Measurements from ENCODE around the gene VPS72.
"Not testable (repeated sequence)": the region's sequence is repeated elsewhere in the genome, so short reads cannot be mapped to it uniquely, and the experiment has no call there.

Gene VPS72

GRCh38 chr1:151199873-151200581 lies 10.0 kb upstream of the VPS72 start:
- Histone ChIP-seq H3K4me1 (ENCODE audit: control insufficient read depth, insufficient read depth, low read length) (peaks cover 32% of the 10 kb centered on the region), H3K9me3 (ENCODE audit: control insufficient read depth, low read length) (no peaks in the 10 kb centered on the region), H3K36me3 (ENCODE audit: control insufficient read depth, insufficient read depth, low read length, severe bottlenecking) (peaks cover 17% of the 10 kb centered on the region), H3K27me3 (replicated peaks; ENCODE audit: control insufficient read depth, insufficient read depth, low read length) (no peaks in the 10 kb centered on the region), H3K9ac (ENCODE audit: low read length) (peak overlapping the region; percentile 97), H3K4me3 (ENCODE audit: low read length) (peak overlapping the region; percentile 99)
- peak; percentile 88 for DNase-seq (ENCODE audit: low read depth)

DNA sequence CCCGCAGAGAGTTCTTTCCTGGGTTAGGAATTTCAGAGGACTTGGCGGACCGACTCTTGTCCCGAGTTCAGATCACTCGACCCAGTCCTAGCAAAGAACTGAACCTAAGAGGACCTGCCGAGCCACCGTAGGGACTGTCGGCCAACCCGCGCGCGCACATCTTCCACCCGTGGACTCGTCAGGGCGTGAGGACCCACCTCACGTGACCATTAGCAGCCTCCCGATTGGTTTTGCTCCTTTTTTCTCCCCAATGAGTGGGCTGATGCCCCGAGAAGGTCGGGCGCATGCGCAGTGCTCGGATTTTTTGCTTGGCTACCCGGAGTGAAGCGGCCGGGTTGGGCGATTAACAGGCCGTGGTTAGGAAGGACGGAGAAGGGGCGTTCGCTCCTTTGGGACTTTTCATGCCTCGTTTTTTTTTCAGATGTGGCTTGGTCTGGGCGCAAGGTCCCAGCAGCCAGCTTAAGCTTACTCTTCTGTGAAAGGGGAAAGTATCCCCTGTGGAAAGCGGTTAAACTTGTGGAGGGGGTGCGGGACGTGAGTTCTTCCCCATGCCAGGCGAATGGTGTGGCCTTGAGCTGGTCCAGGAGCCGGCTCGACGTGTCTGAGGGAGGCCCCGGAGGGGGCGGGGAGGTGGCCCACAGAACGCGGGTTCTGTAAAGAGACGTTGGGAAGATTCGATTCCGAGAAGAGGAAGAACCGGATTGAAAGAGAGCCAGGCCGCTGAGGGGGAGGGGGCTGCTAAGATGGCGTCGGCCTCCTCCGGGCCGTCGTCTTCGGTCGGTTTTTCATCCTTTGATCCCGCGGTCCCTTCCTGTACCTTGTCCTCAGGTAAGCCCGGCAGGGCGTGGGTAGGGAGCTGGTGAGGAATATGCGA lies 8.5 kb upstream of the VPS72 start, which contains the start of gene PIP5K1A:
Gene PIP5K1A, plus strand, starts transcription at position 299 of the 874 bp plus-strand sequence. Its CDS starts 445 bp downstream, at position 744.
- H3K9ac ChIP-seq (ENCODE audit: low read length): peak within 1 kb of the TSS; percentile 97
- peak within 1 kb of the TSS; percentile 99 for H3K4me3 ChIP-seq (ENCODE audit: low read length)
- DNase-seq (ENCODE audit: low read depth): peak; percentile 100
- peaks cover 37% of the 10 kb centered on the region for H3K4me1 ChIP-seq (ENCODE audit: control insufficient read depth, insufficient read depth, low read length)
- no peaks in the 10 kb centered on the region for H3K27me3 ChIP-seq (replicated peaks; ENCODE audit: control insufficient read depth, insufficient read depth, low read length)
- H3K36me3 ChIP-seq (ENCODE audit: control insufficient read depth, insufficient read depth, low read length, severe bottlenecking): peaks cover 12% of the 10 kb centered on the region
- no peaks in the 10 kb centered on the region for H3K9me3 ChIP-seq (ENCODE audit: control insufficient read depth, low read length)

GRCh38 chr1:151197863-151198253 lies 7.9 kb upstream of the VPS72 start:
- Histone ChIP-seq H3K27me3 (replicated peaks; ENCODE audit: control insufficient read depth, insufficient read depth, low read length) (no peaks in the 10 kb centered on the region), H3K4me3 (ENCODE audit: low read length) (peak overlapping the region; percentile 99), H3K9ac (ENCODE audit: low read length) (peak overlapping the region; percentile 97), H3K4me1 (ENCODE audit: control insufficient read depth, insufficient read depth, low read length) (peaks cover 37% of the 10 kb centered on the region), H3K9me3 (ENCODE audit: control insufficient read depth, low read length) (no peaks in the 10 kb centered on the region), H3K36me3 (ENCODE audit: control insufficient read depth, insufficient read depth, low read length, severe bottlenecking) (peaks cover 6% of the 10 kb centered on the region)
- no peak for DNase-seq (ENCODE audit: low read depth)

GRCh38 chr1:151196292-151196800 lies 6.3 kb upstream of the VPS72 start:
- peaks cover 25% of the 10 kb centered on the region for H3K4me1 ChIP-seq (ENCODE audit: control insufficient read depth, insufficient read depth, low read length)
- peak overlapping the region; percentile 81 for H3K9ac ChIP-seq (ENCODE audit: low read length)
- H3K4me3 ChIP-seq (ENCODE audit: low read length): peak overlapping the region; percentile 74
- DNase-seq (ENCODE audit: low read depth): peak; percentile 92
- no peaks in the 10 kb centered on the region for H3K27me3 ChIP-seq (replicated peaks; ENCODE audit: control insufficient read depth, insufficient read depth, low read length)
- H3K9me3 ChIP-seq (ENCODE audit: control insufficient read depth, low read length): no peaks in the 10 kb centered on the region
- no peaks in the 10 kb centered on the region for H3K36me3 ChIP-seq (ENCODE audit: control insufficient read depth, insufficient read depth, low read length, severe bottlenecking)

DNA sequence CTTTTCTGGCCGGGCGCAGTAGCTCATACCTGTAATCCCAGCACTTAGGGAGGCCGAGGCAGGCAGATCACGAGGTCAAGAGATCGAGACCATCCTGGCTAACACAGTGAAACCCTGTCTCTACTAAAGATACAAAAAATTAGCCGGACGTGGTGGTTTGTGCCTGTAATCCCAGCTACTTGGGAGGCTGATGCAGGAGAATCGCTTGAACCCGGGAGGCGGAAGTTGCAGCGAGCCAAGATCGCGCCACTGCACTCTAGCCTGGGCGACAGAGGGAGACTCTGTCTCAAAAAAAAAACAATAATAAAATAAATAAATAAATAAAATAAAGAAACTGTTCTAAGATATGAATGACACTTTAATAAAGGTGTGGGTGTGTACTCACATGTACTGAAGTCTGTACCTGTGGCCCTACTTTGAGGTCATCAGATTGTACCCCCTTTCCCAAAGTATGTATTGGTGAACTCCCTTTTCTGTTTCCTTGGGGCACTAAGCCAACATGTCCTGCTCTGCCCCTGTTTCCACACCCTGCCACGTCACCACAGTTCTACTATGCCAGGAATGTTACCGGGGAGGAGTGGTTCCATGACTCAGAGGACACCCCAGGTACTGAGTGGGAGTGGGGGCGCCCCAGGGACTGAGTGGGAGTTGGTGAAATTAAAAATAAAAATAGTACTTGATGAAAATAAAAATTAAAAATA lies 5.0 kb upstream of the VPS72 start:
- not testable (repeated sequence) for H3K36me3 ChIP-seq (ENCODE audit: control insufficient read depth, insufficient read depth, low read length, severe bottlenecking); H3K9me3 ChIP-seq (ENCODE audit: control insufficient read depth, low read length); H3K27me3 ChIP-seq (replicated peaks; ENCODE audit: control insufficient read depth, insufficient read depth, low read length)
- H3K4me3 ChIP-seq (ENCODE audit: low read length): peak overlapping the region; percentile 74
- peak; percentile 75 for DNase-seq (ENCODE audit: low read depth)
- peaks cover 19% of the 10 kb centered on the region for H3K4me1 ChIP-seq (ENCODE audit: control insufficient read depth, insufficient read depth, low read length)
- peak overlapping the region; percentile 81 for H3K9ac ChIP-seq (ENCODE audit: low read length)

- DNase-seq (ENCODE audit: low read depth): no peak
- H3K9ac ChIP-seq (ENCODE audit: low read length): no peak overlapping the region
These were observed 3.9 kb upstream of the VPS72 start for GRCh38 chr1:151193856-151194255.

GRCh38 chr1:151193304-151193703 lies 3.3 kb upstream of the VPS72 start:
- no peak overlapping the region for H3K4me3 ChIP-seq (ENCODE audit: low read length)

More at GRCh38 chr1:151193856-151194255, 3.9 kb upstream of the VPS72 start:
- Histone ChIP-seq H3K36me3 (ENCODE audit: control insufficient read depth, insufficient read depth, low read length, severe bottlenecking) (no peaks in the 10 kb centered on the region), H3K9me3 (ENCODE audit: control insufficient read depth, low read length) (no peaks in the 10 kb centered on the region), H3K27me3 (replicated peaks; ENCODE audit: control insufficient read depth, insufficient read depth, low read length) (no peaks in the 10 kb centered on the region), H3K4me3 (ENCODE audit: low read length) (no peak overlapping the region), H3K4me1 (ENCODE audit: control insufficient read depth, insufficient read depth, low read length) (peaks cover 17% of the 10 kb centered on the region)

DNA sequence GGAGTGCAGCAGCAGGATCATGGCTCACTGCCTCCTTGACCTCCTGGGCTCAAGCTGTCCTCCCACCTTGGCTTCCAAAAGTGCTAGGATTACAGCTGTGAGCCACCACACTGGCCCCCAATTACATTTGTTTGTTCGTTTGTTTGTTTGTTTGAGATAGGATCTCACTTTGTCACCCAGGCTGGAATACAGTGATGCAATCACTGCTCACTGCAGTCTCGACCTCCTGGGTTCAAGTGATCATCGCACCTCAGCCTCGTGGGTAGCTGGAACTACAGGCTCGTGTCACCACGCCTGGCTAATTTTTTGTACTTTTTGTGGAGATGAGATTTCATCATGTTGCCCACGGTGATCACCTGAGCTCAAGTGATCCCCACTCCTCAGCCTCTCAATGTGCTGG lies 2.0 kb upstream of the VPS72 start:
- Histone ChIP-seq H3K36me3 (ENCODE audit: control insufficient read depth, insufficient read depth, low read length, severe bottlenecking) (no peaks in the 10 kb centered on the region), H3K27me3 (replicated peaks; ENCODE audit: control insufficient read depth, insufficient read depth, low read length) (no peaks in the 10 kb centered on the region), H3K9me3 (ENCODE audit: control insufficient read depth, low read length) (no peaks in the 10 kb centered on the region), H3K9ac (ENCODE audit: low read length) (no peak overlapping the region), H3K4me3 (ENCODE audit: low read length) (no peak overlapping the region), H3K4me1 (ENCODE audit: control insufficient read depth, insufficient read depth, low read length) (peaks cover 27% of the 10 kb centered on the region)
- no peak for DNase-seq (ENCODE audit: low read depth)

More at GRCh38 chr1:151193304-151193703, 3.3 kb upstream of the VPS72 start:
- Histone ChIP-seq H3K4me1 (ENCODE audit: control insufficient read depth, insufficient read depth, low read length) (peaks cover 22% of the 10 kb centered on the region), H3K9me3 (ENCODE audit: control insufficient read depth, low read length) (no peaks in the 10 kb centered on the region), H3K36me3 (ENCODE audit: control insufficient read depth, insufficient read depth, low read length, severe bottlenecking) (no peaks in the 10 kb centered on the region), H3K27me3 (replicated peaks; ENCODE audit: control insufficient read depth, insufficient read depth, low read length) (no peaks in the 10 kb centered on the region), H3K9ac (ENCODE audit: low read length) (no peak overlapping the region)
- no peak for DNase-seq (ENCODE audit: low read depth)

GRCh38 chr1:151188667-151189066 lies 1.3 kb downstream of the VPS72 start:
- not testable (repeated sequence) for H3K27me3 ChIP-seq (replicated peaks; ENCODE audit: control insufficient read depth, insufficient read depth, low read length); H3K9me3 ChIP-seq (ENCODE audit: control insufficient read depth, low read length); DNase-seq (ENCODE audit: low read depth)
- Histone ChIP-seq H3K9ac (ENCODE audit: low read length) (peak overlapping the region; percentile 92), H3K4me3 (ENCODE audit: low read length) (peak overlapping the region; percentile 96), H3K4me1 (ENCODE audit: control insufficient read depth, insufficient read depth, low read length) (peaks cover 20% of the 10 kb centered on the region), H3K36me3 (ENCODE audit: control insufficient read depth, insufficient read depth, low read length, severe bottlenecking) (peaks cover 22% of the 10 kb centered on the region)

GRCh38 chr1:151187205-151187604 lies 2.8 kb downstream of the VPS72 start:
- no peak overlapping the region for H3K9ac ChIP-seq (ENCODE audit: low read length)
- H3K4me3 ChIP-seq (ENCODE audit: low read length): no peak overlapping the region
- H3K36me3 ChIP-seq (ENCODE audit: control insufficient read depth, insufficient read depth, low read length, severe bottlenecking): peaks cover 34% of the 10 kb centered on the region
- H3K27me3 ChIP-seq (replicated peaks; ENCODE audit: control insufficient read depth, insufficient read depth, low read length): no peaks in the 10 kb centered on the region
- H3K4me1 ChIP-seq (ENCODE audit: control insufficient read depth, insufficient read depth, low read length): peaks cover 20% of the 10 kb centered on the region
- H3K9me3 ChIP-seq (ENCODE audit: control insufficient read depth, low read length): no peaks in the 10 kb centered on the region
- no peak for DNase-seq (ENCODE audit: low read depth)

GRCh38 chr1:151184211-151184610 lies 5.8 kb downstream of the VPS72 start:
- H3K4me3 ChIP-seq (ENCODE audit: low read length): no peak overlapping the region
- H3K36me3 ChIP-seq (ENCODE audit: control insufficient read depth, insufficient read depth, low read length, severe bottlenecking): peaks cover 60% of the 10 kb centered on the region
- no peak overlapping the region for H3K9ac ChIP-seq (ENCODE audit: low read length)
- no peaks in the 10 kb centered on the region for H3K27me3 ChIP-seq (replicated peaks; ENCODE audit: control insufficient read depth, insufficient read depth, low read length)
- peaks cover 20% of the 10 kb centered on the region for H3K4me1 ChIP-seq (ENCODE audit: control insufficient read depth, insufficient read depth, low read length)
- DNase-seq (ENCODE audit: low read depth): no peak
- H3K9me3 ChIP-seq (ENCODE audit: control insufficient read depth, low read length): no peaks in the 10 kb centered on the region
